GM13977 (cell line): ENCODE measurements around the gene TRIM8.

Experiments used
- DNase-seq: peaks from one replicate; pipeline ENCODE4 v3.0.0; 2012; ENCODE audit warnings: low spot score
- in situ Hi-C: fragments of 300-500 bp; cut with MboI; formaldehyde crosslinking; loops from one replicate; pipeline ENCODE4 v1.12.0; 2022; ENCODE audit warnings: low sequenced_read_pairs, low pct_unique_long_range_greater_than_20kb, mixed read lengths, inconsistent platforms; ENCODE audit not compliant: unreplicated experiment
- TF ChIP-seq, protein P1 (sequence below): IDR thresholded peaks from 2 replicates; pipeline ENCODE4 v1.5.1; 2012; ENCODE audit warnings: mild to moderate bottlenecking, control low read depth; ENCODE audit not compliant: insufficient read depth; ENCODE audit errors: extremely low read depth, missing control alignments

Gene TRIM8

GRCh38 chr10:102613785-102614184 lies 30.5 kb upstream of the TRIM8 start:
- in situ Hi-C loops: no loop called here
- TF ChIP-seq, protein P1, sequence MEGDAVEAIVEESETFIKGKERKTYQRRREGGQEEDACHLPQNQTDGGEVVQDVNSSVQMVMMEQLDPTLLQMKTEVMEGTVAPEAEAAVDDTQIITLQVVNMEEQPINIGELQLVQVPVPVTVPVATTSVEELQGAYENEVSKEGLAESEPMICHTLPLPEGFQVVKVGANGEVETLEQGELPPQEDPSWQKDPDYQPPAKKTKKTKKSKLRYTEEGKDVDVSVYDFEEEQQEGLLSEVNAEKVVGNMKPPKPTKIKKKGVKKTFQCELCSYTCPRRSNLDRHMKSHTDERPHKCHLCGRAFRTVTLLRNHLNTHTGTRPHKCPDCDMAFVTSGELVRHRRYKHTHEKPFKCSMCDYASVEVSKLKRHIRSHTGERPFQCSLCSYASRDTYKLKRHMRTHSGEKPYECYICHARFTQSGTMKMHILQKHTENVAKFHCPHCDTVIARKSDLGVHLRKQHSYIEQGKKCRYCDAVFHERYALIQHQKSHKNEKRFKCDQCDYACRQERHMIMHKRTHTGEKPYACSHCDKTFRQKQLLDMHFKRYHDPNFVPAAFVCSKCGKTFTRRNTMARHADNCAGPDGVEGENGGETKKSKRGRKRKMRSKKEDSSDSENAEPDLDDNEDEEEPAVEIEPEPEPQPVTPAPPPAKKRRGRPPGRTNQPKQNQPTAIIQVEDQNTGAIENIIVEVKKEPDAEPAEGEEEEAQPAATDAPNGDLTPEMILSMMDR: no peak
- DNase-seq: no peak

DNA sequence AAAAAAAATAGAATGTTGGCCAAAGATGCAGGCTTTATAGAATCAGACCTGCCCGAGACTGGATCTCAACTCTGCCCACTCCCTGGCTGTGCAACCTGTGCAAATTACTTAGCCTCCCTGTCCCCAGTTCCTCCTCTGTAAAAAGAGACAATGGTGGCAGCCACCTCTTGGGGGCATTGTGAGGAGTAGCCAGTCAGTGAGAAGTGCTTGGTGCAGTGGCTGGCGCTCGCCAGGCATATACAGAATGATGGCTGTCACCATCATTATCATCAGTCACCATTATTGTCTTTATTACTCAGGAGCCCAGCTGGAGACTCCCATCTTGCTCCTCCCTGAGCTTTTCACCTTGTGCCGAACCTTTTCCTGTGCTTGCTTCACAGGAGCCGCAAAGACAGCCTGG lies 29.4 kb upstream of the TRIM8 start:
- TF ChIP-seq, protein P1: no peak
- in situ Hi-C loops: no loop called here
- DNase-seq: no peak

DNA sequence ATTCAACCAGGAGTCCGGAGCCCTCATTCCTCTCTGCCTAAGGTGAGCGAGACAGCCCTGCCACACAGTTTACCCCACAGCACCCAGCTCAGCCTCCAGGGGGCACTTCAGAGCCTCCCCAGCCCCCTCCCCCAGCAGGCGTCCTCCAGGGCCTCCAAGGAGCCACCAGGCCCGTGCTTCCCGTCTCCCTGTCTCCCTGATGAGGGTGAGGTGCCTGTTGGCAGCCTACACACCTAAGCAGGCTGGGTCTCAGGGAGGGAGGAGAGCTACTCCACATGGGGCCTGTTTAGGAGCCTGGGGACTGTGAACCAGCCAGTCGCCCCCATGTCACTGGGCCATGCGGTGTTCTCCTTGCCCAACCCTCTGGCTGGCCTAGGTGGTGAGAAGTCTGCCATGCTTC lies 28.9 kb upstream of the TRIM8 start:
- no peak for DNase-seq
- TF ChIP-seq, protein P1: peak; percentile 29
- in situ Hi-C loops: no loop called here

DNA sequence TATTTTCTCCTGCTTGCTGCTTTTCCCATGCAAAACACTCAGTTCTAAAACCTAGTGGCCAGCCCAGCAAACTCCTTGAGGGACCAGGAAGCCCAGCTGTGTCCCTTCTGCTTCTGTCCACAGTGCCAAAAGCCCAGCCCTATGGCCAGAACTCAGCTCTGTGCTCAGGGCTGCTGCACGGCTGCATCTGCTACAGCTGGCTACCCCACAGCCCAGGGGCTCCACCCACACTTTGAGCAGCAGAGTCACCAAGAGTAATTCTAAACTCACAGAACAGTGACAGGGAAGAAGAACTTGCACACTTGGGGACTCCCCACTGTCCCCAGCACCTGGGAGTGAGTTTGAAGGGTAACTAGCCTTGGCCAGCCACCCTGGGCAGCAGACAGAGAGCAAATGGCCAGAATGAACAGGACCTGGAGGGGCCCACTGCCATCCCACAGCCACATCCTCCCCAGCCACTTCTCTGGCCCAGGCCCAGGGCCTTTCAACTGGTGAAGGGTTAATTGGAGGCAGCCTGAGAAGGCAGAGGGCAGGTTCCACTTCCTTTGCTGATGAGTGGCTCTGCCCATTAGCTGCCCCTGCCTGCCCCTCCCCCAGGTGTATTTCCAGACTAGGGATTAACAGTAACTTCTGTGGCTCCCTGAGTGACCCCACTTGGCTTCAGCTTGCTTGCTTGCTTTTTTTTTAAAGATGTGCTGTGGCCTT lies 28.1 kb upstream of the TRIM8 start:
- in situ Hi-C loops: no loop called here
- peak; percentile 78 for DNase-seq
- TF ChIP-seq, protein P1: no peak

DNA sequence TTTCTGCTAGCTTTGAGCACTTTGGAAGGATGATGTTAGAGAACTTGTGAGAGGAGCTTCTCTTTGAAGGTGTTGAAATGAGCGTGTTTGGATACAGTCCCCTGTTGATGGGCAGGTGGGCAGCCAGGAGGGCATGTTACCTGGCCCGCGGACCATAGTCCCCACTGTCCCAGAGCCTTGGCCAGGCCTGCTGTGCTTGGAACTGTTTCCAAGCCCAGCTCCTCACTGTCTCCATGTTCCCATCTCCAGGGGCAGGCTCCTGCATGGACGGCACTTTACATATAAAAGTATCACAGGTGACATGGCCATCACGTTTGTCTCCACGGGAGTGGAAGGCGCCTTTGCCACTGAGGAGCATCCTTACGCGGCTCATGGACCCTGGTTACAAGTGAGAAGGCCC lies 27.2 kb upstream of the TRIM8 start:
- TF ChIP-seq, protein P1: no peak
- in situ Hi-C loops: no loop called here

DNA sequence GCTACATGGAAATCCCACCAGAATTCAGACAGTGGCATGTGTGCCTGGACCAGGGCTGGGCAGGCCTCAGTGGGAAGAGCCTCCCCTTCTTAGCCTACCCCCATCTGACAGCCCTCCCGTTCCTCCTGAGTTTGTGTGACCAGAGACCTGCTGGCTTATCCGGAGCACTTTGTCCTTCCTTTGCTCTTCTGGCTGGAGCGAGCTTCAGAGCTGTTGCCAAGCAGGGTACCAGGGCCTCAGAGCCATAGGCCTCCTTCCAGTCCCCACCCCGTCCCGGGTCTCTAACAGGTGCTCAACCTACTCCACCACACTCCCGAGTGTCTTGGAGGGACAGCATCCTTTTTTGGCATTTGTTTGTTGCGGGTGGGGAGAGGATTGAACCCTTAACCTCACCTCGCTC lies 26.5 kb upstream of the TRIM8 start:
- DNase-seq: no peak
- TF ChIP-seq, protein P1: no peak
- in situ Hi-C loops: no loop called here

More for the DNA sequence above, 27.2 kb upstream of the TRIM8 start:
- no peak for DNase-seq
